Psoas muscle (tissue), 8 donors: Measurements from ENCODE around the gene CTCFL. TPM values are rescaled to one million over a fixed set of nuclear protein-coding genes. Genes with fewer than 3 reads are reported as not detected.

Source experiments
- ATAC-seq, 4 donors: fragments of 200-7000 bp; cut with Tn5 transposase; one replicate each; pipeline ENCODE4 v1.9.1; 2020; ENCODE audit warnings: moderate library complexity in 3 of 4, mild to moderate bottlenecking in 2 of 4
- DNase-seq, 2 donors: peaks; one replicate each; pipeline ENCODE4 v3.0.0-alpha.2; 2020
- H3K27ac ChIP-seq: fragments of 200-600 bp; one replicate; pipeline ENCODE4 v1.8.0; 2022
- H3K27me3 ChIP-seq, 3 donors: fragments of 200-600 bp in 1 of 3; one replicate each; pipeline versions ENCODE4 v1.6.1 to v1.8.0; 2013 to 2022; ENCODE audit warnings: low read length in 2 of 3, mild to moderate bottlenecking in 2 of 3, moderate library complexity in 1 of 3; ENCODE audit not compliant: insufficient read depth in 3 of 3
- H3K36me3 ChIP-seq, 2 donors: fragments of 200-600 bp in 1 of 2; one replicate each; pipeline versions ENCODE4 v1.6.1 to v1.8.0; 2013 to 2022; ENCODE audit warnings: low read depth in 1 of 2, mild to moderate bottlenecking in 1 of 2, moderate library complexity in 1 of 2; ENCODE audit not compliant: insufficient read depth in 1 of 2
- H3K4me1 ChIP-seq: fragments of 200-600 bp; one replicate; pipeline ENCODE4 v1.8.0; 2022
- H3K4me3 ChIP-seq: fragments of 200-600 bp; one replicate; pipeline ENCODE4 v1.8.0; 2022; ENCODE audit warnings: mild to moderate bottlenecking
- H3K9me3 ChIP-seq: fragments of 200-600 bp; one replicate; pipeline ENCODE4 v1.8.0; 2022
- WGBS, 3 donors: extraction: QIAGEN DNeasy Blood & Tissue Kit; methylation state at CpG; one replicate each; pipeline versions ENCODE4 v1.1.6 to v1.1.7; 2013; 5-methylcytosine and 5-hydroxymethylcytosine counted together
- intact Hi-C, 2 donors: fragments of 100-400 bp; cut with DNase I; formaldehyde crosslinking; loops; one replicate each; pipeline versions ENCODE4 v1.11.0 to v1.14.2; 2022
- polyA plus RNA-seq, 3 donors: library from polyadenylated mRNA; stranded (reverse); fragments of 200-250 nt; gene quantifications; one replicate each; pipeline ENCODE4 v1.2.3, GENCODE V29; 2013
- total RNA-seq, 4 donors: library from RNA; stranded (reverse); fragmentation: NEBNext Ultra II Directional in 2 of 4; extraction: Animal tissue kit (Norgen Biotek cat#: 25700) in 2 of 4; gene quantifications; one replicate each; pipeline versions ENCODE4 v1.2.1 to v1.2.4, GENCODE V29; 2021 to 2023
- TF ChIP-seq, protein P1 (sequence below): fragments of 200-600 bp; IDR thresholded peaks from one replicate; pipeline ENCODE4 v1.8.0; 2022; ENCODE audit warnings: antibody characterized with exemption
- donor health status: healthy with polysubstance abuse.
- donor health status: DM: no; HTN: no; CAD: no; lungs with moderate emphysema.
- donor health status: Bipolar disorder and iron deficiency.
- donor health status: healthy.
- donor health status: DM: yes; HTN: yes; CAD: no.
- donor health status: DM: no; HTN: no; CAD: no.
- donor health status: DM: no; HTN: no; CAD: no.
- donor health status: DM: yes; HTN: yes; CAD: no.

CTCFL gene
- total and polyA plus RNA-seq, 7 donors: not detected

DNA sequence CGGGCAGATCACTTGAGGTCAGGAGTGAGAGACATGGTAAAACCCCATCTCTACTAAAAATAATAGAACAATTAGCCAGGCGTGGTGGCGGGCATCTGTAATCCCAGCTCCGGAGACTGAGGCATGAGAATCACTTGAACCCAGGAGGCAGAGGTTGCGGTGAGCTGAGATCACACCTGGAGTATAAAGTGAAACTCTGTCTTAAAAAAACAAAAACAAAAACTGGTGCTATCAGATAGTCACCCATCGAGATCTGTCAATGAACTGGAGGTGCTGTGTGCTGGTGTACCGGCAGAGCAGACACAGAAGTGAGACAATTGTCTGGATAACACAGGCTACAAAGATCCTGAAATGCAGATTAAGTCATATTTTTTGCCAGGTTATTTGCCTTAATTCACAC lies 24.7 kb downstream of the CTCFL start:
- Histone ChIP-seq H3K9me3 (no peaks in the 10 kb centered on the region), H3K4me1 (no peaks in the 10 kb centered on the region), H3K27me3 (peaks cover 0 to 4% (median 0%) of the 10 kb centered on the region in 3 donors), H3K27ac (no peak overlapping the region), H3K4me3 (no peak overlapping the region), H3K36me3 (no peaks in the 10 kb centered on the region)
- DNase-seq (no peak), ATAC-seq (no peak)
- TF ChIP-seq, protein P1, sequence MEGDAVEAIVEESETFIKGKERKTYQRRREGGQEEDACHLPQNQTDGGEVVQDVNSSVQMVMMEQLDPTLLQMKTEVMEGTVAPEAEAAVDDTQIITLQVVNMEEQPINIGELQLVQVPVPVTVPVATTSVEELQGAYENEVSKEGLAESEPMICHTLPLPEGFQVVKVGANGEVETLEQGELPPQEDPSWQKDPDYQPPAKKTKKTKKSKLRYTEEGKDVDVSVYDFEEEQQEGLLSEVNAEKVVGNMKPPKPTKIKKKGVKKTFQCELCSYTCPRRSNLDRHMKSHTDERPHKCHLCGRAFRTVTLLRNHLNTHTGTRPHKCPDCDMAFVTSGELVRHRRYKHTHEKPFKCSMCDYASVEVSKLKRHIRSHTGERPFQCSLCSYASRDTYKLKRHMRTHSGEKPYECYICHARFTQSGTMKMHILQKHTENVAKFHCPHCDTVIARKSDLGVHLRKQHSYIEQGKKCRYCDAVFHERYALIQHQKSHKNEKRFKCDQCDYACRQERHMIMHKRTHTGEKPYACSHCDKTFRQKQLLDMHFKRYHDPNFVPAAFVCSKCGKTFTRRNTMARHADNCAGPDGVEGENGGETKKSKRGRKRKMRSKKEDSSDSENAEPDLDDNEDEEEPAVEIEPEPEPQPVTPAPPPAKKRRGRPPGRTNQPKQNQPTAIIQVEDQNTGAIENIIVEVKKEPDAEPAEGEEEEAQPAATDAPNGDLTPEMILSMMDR: no peak
- WGBS, 3 donors: 88 to 98% (median 96%) methylated on average over 7 of the region's 7 CpGs
- intact Hi-C loops: no loop called here

DNA sequence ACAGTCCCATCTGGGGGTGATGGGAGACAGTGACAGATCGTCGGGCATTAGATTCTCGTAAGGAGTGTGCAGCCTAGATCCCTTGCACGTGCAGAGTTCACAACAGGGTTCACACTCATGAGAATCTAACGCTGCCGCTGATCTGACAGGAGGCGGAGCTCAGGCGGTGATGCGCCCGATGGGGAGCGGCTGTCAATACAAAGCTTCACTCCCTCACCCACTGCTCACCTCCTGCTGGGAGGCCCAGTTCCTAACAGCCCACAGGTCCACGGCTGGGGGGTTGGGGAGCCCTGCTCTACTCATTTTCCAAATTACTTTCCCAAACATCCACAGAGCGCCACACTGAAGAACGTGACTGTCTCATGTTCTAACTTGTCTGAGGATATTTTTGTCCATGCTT lies 25.3 kb downstream of the CTCFL start:
- TF ChIP-seq, protein P1: no peak
- ATAC-seq (no peak), DNase-seq (no peak)
- intact Hi-C loops: no loop called here
- Histone ChIP-seq H3K4me1 (no peaks in the 10 kb centered on the region), H3K36me3 (no peaks in the 10 kb centered on the region), H3K9me3 (no peaks in the 10 kb centered on the region), H3K4me3 (no peak overlapping the region), H3K27me3 (peaks cover 0 to 4% (median 0%) of the 10 kb centered on the region in 3 donors), H3K27ac (no peak overlapping the region)
- WGBS, 3 donors: 70 to 82% (median 77%) methylated on average over 14 of the region's 14 CpGs

DNA sequence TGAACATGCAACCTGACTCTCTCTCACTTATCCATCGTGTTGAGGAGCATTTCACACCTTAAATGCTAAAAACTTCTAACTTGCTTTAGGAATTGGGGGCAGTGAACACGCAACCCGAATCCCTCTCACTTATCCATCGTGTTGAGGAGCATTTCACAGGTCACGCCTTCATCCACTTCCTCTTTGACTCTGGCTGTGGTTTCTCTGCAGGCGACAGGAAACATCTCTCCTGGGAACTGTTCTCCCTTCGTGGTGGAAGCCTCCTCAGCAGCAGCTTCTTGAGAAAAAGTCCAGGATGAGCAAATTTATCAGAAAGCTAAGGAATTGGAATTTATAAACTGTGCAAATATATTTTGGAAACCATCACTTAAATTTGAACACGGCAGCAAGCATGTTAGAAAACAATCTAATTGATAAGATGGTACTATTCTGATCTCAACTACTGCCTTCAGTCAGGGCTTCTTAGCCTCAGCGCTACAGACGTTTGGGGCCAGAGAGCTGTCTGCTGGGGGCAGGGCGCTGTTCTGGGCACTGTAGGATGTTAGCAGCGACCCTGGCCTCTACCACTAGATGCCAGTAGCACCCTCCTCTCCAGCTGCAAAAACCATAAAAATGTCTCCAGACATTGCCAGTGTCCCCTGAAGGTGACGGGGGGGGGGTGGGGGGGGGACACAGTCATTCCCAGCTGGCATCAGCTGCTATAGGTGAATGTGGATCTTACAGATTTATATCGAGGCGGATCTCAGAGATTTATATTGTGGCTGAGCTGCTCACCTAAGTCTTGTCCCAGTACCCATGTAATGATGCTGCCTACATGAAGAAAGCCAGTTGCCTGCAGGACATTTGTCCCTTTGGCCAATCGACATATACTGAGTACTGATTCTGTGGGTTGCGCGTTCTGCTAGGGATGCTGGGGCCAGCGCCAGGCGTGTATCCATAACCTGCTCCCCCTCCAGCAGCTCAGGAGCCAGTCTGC lies 26.2 kb downstream of the CTCFL start:
- no peak overlapping the region for H3K27ac ChIP-seq
- TF ChIP-seq, protein P1: no peak
- H3K4me1 ChIP-seq: no peaks in the 10 kb centered on the region
- no peaks in the 10 kb centered on the region for H3K36me3 ChIP-seq
- WGBS, 3 donors: 41 to 47% (median 46%) methylated on average over 20 of the region's 20 CpGs
- H3K4me3 ChIP-seq: no peak overlapping the region
- ATAC-seq (peak in 2 of 4 donors; percentile 41 to 43), DNase-seq (no peak)
- intact Hi-C loops: no loop called here
- H3K27me3 ChIP-seq: peaks cover 0 to 4% (median 0%) of the 10 kb centered on the region in 3 donors
- no peaks in the 10 kb centered on the region for H3K9me3 ChIP-seq

DNA sequence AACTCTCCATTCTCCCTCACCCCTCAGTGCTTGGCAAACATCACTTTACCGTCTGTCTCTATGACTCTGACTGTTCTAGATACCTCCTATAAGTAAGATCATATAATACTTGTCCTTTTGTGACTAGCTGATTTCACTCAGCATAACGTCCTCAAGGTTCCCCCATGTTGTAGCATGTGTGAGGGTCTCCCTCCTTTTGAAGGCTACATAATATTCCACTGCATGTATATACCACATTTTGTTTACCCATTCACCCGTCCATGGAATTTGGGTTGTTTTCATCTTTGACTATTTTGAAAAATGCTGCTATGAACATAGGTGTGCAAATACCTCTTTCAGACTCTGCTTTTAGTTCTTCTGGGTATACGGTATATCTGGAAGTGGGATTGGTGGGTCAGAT lies 28.3 kb downstream of the CTCFL start:
- no peak for ATAC-seq
- H3K36me3 ChIP-seq: no peaks in the 10 kb centered on the region
- no peaks in the 10 kb centered on the region for H3K9me3 ChIP-seq
- intact Hi-C loops: no loop called here
- peaks cover 0 to 2% (median 0%) of the 10 kb centered on the region in 3 donors for H3K27me3 ChIP-seq
- no peak overlapping the region for H3K27ac ChIP-seq
- TF ChIP-seq, protein P1: no peak
- no peak for DNase-seq
- WGBS, 3 donors: 89 to 93% (median 92%) methylated on average over 4 of the region's 4 CpGs
- peaks cover 3% of the 10 kb centered on the region for H3K4me1 ChIP-seq
- H3K4me3 ChIP-seq: no peak overlapping the region
